PC-9 (cell line): ENCODE data around the gene IRF6.

Source experiments
- EZH2 ChIP-seq: fragments of 200-600 bp; sonication (generic); IDR thresholded peaks from 2 replicates; pipeline ENCODE4 v1.8.0; 2017; ENCODE audit warnings: antibody characterized with exemption, low read depth
- TF ChIP-seq, protein P1 (sequence below): fragments of 200-600 bp; sonication (generic); conservative IDR thresholded peaks from 2 replicates; pipeline ENCODE4 v1.6.1; 2017; ENCODE audit warnings: mixed run types, antibody characterized with exemption, mild to moderate bottlenecking, moderate library complexity

- TF ChIP-seq, protein P1, sequence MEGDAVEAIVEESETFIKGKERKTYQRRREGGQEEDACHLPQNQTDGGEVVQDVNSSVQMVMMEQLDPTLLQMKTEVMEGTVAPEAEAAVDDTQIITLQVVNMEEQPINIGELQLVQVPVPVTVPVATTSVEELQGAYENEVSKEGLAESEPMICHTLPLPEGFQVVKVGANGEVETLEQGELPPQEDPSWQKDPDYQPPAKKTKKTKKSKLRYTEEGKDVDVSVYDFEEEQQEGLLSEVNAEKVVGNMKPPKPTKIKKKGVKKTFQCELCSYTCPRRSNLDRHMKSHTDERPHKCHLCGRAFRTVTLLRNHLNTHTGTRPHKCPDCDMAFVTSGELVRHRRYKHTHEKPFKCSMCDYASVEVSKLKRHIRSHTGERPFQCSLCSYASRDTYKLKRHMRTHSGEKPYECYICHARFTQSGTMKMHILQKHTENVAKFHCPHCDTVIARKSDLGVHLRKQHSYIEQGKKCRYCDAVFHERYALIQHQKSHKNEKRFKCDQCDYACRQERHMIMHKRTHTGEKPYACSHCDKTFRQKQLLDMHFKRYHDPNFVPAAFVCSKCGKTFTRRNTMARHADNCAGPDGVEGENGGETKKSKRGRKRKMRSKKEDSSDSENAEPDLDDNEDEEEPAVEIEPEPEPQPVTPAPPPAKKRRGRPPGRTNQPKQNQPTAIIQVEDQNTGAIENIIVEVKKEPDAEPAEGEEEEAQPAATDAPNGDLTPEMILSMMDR: no peak
- TF ChIP-seq EZH2: no peak
These were observed 11.7 kb upstream of the IRF6 start for GRCh38 chr1:209817691-209818090.
